A549 treated with AZD9567 at 1 μM for 4 hours (cell line): Measurements from ENCODE around the gene TNPO1. TPM values are rescaled to one million over a fixed set of nuclear protein-coding genes. Genes with fewer than 3 reads are reported as not detected.

ENCODE experiments used
- total RNA-seq: library from RNA; stranded (reverse); fragments of 200-300 nt; extraction: Qiagen RNA extraction; gene quantifications from 5 replicates; pipeline ENCODE4 v1.2.3, GENCODE V29; 2022; ENCODE audit not compliant: insufficient read depth

The TNPO1 gene
- 110 to 135 TPM (median 119 TPM) in 5 replicates for total RNA-seq

GRCh38 chr5:72816284-72817075 is at the start of gene TNPO1:
TSS of gene TNPO1 (plus strand) at chr5:72816661. CDS start at chr5:72816738, 77 bp downstream.

GRCh38 chr5:72955768-72956323 is 139.4 kb downstream of the TNPO1 start, which contains the start of gene FCHO2:
TSS of gene FCHO2 (plus strand) at chr5:72956041. CDS start at chr5:72956097, 56 bp downstream.

Other genes with a start within 250 kb of the TNPO1 start
- gene FCHO2, start 139.4 kb downstream of the TNPO1 start, total RNA-seq, result 12.2 to 15.9 TPM (median 13.5 TPM) in 5 replicates